HG02623 (cell line): ENCODE results near the gene FZD7.
A peak's percentile ranks its signal among the peaks of the same experiment; 100 is the strongest.

ENCODE experiments used
- ATAC-seq: cut with Tn5 transposase; IDR thresholded peaks from one replicate; pipeline ENCODE4 v1.9.1; 2021; ENCODE audit warnings: moderate library complexity; ENCODE audit not compliant: unreplicated experiment

FZD7 gene

GRCh38 chr2:202033317-202034248 lies at the start of gene FZD7:
Gene FZD7, plus strand, starts transcription at chr2:202033855. Its CDS starts 793 bp downstream, at chr2:202034648.
- peak; percentile 74 for ATAC-seq

- no peak for ATAC-seq
These were observed 49.3 kb upstream of the FZD7 start for GRCh38 chr2:201984333-201984732.

GRCh38 chr2:201984800-201985525 lies 48.7 kb upstream of the FZD7 start:
- no peak for ATAC-seq

GRCh38 chr2:201985728-201986462 lies 47.8 kb upstream of the FZD7 start:
- ATAC-seq: no peak

- ATAC-seq: no peak
These were observed 47.3 kb upstream of the FZD7 start for GRCh38 chr2:201986463-201986735.

- no peak for ATAC-seq
These were observed 46.2 kb upstream of the FZD7 start for GRCh38 chr2:201987426-201987825.

- no peak for ATAC-seq
These were observed 43.6 kb upstream of the FZD7 start for GRCh38 chr2:201990069-201990468.

- no peak for ATAC-seq
These were observed 40.7 kb upstream of the FZD7 start for GRCh38 chr2:201992960-201993359.

GRCh38 chr2:201994973-201995638 lies 38.5 kb upstream of the FZD7 start:
- ATAC-seq: no peak

GRCh38 chr2:201996006-201996405 lies 37.6 kb upstream of the FZD7 start:
- no peak for ATAC-seq

- no peak for ATAC-seq
These were observed 36.9 kb upstream of the FZD7 start for GRCh38 chr2:201996679-201997314.

- no peak for ATAC-seq
These were observed 34.4 kb upstream of the FZD7 start for GRCh38 chr2:201999279-201999678.

GRCh38 chr2:202001826-202002225 lies 31.8 kb upstream of the FZD7 start:
- no peak for ATAC-seq

GRCh38 chr2:202002381-202002780 lies 31.3 kb upstream of the FZD7 start:
- ATAC-seq: no peak

GRCh38 chr2:202005272-202005887 lies 28.3 kb upstream of the FZD7 start:
- no peak for ATAC-seq

GRCh38 chr2:202006301-202006700 lies 27.4 kb upstream of the FZD7 start:
- no peak for ATAC-seq

- ATAC-seq: no peak
These were observed 26.4 kb upstream of the FZD7 start for GRCh38 chr2:202007015-202007982.

- no peak for ATAC-seq
These were observed 25.7 kb upstream of the FZD7 start for GRCh38 chr2:202007983-202008354.

GRCh38 chr2:202009019-202009481 lies 24.6 kb upstream of the FZD7 start:
- no peak for ATAC-seq
